ENCODE data around the gene SMIM13. TPM values are rescaled to one million over a fixed set of nuclear protein-coding genes. Genes with fewer than 3 reads are reported as not detected.

SMIM13 gene
- polyA plus RNA-seq, 1 donor (not counting 4 experiments of a cell fraction or from before 2014, with no cell fraction given), result 7.7 TPM

DNA sequence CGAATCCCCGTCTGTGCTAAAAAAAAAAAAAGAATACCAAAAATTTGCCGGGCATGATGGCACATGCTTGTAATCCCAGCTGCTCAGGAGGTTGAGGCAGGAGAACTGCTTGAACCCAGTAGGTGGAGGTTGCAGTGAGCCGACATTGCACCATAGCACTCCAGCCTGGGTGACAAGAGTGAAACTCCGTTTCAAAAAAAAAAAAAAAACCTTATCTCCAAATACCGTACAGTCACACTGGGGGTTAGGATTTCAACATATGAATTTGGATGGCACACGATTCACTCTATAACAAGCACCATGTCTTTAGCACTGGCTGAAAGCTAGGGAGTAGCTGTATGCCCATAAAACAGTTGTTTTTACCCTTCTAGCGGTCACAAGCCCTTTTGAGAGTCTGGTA lies 3.8 kb downstream of the SMIM13 start:
- Histone ChIP-seq H3K9me3 (ENCODE audit: control insufficient read depth, low read depth, low read length) (no peaks in the 10 kb centered on the region), H3K4me1 (ENCODE audit: control insufficient read depth, extremely low read depth, insufficient read depth, low read length) (peaks cover 13% of the 10 kb centered on the region), H2AFZ (ENCODE audit: control insufficient read depth, low read length) (no peak overlapping the region), H3K27me3 (ENCODE audit: control insufficient read depth, extremely low read depth, insufficient read depth, low read length) (no peaks in the 10 kb centered on the region), H3K27ac (ENCODE audit: control insufficient read depth, insufficient read depth, low read length) (no peak overlapping the region), H3K4me2 (ENCODE audit: control insufficient read depth, extremely low read depth, insufficient read depth, low read depth, low read length) (no peak overlapping the region), H3K9me1 (ENCODE audit: control insufficient read depth, extremely low read depth, insufficient read depth, low read length) (no peaks in the 10 kb centered on the region), H3K79me2 (ENCODE audit: control insufficient read depth, insufficient read depth, low read length) (peaks cover 85% of the 10 kb centered on the region), H3K36me3 (ENCODE audit: control insufficient read depth in 2 of 2, extremely low read depth in 1 of 2, insufficient read depth in 2 of 2, low read length in 2 of 2) (peaks cover 0 to 2% of the 10 kb centered on the region in 2 experiments), H3K9ac (ENCODE audit: control insufficient read depth, extremely low read depth, insufficient read depth, low read length) (no peak overlapping the region), H3K4me3 (ENCODE audit: control insufficient read depth in 2 of 3, extremely low read depth in 1 of 3, insufficient read depth in 2 of 3, low read depth in 1 of 3, low read length in 3 of 3) (no peak overlapping the region), H4K20me1 (ENCODE audit: control insufficient read depth, extremely low read depth, insufficient read depth, low read length) (peaks cover 2% of the 10 kb centered on the region)
- dilution Hi-C loops (cut with MboI; ENCODE audit: extremely low pct_ligation_motif_present, low sequenced_read_pairs), result no loop called here
- TF ChIP-seq, protein P1, sequence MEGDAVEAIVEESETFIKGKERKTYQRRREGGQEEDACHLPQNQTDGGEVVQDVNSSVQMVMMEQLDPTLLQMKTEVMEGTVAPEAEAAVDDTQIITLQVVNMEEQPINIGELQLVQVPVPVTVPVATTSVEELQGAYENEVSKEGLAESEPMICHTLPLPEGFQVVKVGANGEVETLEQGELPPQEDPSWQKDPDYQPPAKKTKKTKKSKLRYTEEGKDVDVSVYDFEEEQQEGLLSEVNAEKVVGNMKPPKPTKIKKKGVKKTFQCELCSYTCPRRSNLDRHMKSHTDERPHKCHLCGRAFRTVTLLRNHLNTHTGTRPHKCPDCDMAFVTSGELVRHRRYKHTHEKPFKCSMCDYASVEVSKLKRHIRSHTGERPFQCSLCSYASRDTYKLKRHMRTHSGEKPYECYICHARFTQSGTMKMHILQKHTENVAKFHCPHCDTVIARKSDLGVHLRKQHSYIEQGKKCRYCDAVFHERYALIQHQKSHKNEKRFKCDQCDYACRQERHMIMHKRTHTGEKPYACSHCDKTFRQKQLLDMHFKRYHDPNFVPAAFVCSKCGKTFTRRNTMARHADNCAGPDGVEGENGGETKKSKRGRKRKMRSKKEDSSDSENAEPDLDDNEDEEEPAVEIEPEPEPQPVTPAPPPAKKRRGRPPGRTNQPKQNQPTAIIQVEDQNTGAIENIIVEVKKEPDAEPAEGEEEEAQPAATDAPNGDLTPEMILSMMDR (optimal IDR thresholded peaks at IDR 0.05 in 1 of 3, IDR thresholded peaks at IDR 0.05 in 1 of 3, conservative IDR thresholded peaks at IDR 0.05 in 1 of 3; ENCODE audit: extremely low read depth in 1 of 3, insufficient read depth in 2 of 3, low read length in 3 of 3), result no peak
- no peak for TF ChIP-seq EZH2 (IDR thresholded peaks at IDR 0.05; ENCODE audit: low read length)
- FAIRE-seq (no peak), DNase-seq (ENCODE audit: low read depth, low spot score) (no peak)

DNA sequence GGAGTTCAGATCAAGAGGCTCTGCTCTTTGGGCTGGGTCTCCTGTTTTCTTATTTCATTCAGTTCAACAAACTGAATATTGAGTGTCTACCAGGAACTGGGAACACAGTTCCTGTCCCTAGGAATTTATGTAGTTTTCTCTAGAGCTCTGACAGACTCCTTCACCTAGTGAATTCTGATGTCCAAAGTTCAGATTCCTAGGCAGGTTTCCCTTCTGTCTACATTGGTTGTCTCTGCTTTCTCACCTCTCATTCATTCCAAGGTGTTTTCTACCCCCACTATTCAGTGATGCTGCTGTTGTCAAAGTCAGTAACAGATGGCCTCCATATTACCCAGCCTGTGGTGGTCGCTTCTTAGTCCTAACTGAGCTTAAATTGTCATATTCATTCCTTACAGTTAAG lies 4.4 kb downstream of the SMIM13 start:
- H3K4me3 ChIP-seq (ENCODE audit: control insufficient read depth in 2 of 3, extremely low read depth in 1 of 3, insufficient read depth in 2 of 3, low read depth in 1 of 3, low read length in 3 of 3), result no peak overlapping the region
- peaks cover 0 to 2% of the 10 kb centered on the region in 2 experiments for H3K36me3 ChIP-seq (ENCODE audit: control insufficient read depth in 2 of 2, extremely low read depth in 1 of 2, insufficient read depth in 2 of 2, low read length in 2 of 2)
- H3K27me3 ChIP-seq (ENCODE audit: control insufficient read depth, extremely low read depth, insufficient read depth, low read length), result no peaks in the 10 kb centered on the region
- H3K4me2 ChIP-seq (ENCODE audit: control insufficient read depth, extremely low read depth, insufficient read depth, low read depth, low read length), result no peak overlapping the region
- H3K9ac ChIP-seq (ENCODE audit: control insufficient read depth, extremely low read depth, insufficient read depth, low read length), result no peak overlapping the region
- dilution Hi-C loops (cut with MboI; ENCODE audit: extremely low pct_ligation_motif_present, low sequenced_read_pairs), result no loop called here
- FAIRE-seq, result no peak
- H3K79me2 ChIP-seq (ENCODE audit: control insufficient read depth, insufficient read depth, low read length), result peaks cover 90% of the 10 kb centered on the region
- TF ChIP-seq, protein P1 (optimal IDR thresholded peaks at IDR 0.05 in 1 of 3, IDR thresholded peaks at IDR 0.05 in 1 of 3, conservative IDR thresholded peaks at IDR 0.05 in 1 of 3; ENCODE audit: extremely low read depth in 1 of 3, insufficient read depth in 2 of 3, low read length in 3 of 3), result no peak
- no peak for TF ChIP-seq EZH2 (IDR thresholded peaks at IDR 0.05; ENCODE audit: low read length)
- no peak for DNase-seq (ENCODE audit: low read depth, low spot score)
- H3K27ac ChIP-seq (ENCODE audit: control insufficient read depth, insufficient read depth, low read length), result no peak overlapping the region
- no peak overlapping the region for H2AFZ ChIP-seq (ENCODE audit: control insufficient read depth, low read length)
- peaks cover 2% of the 10 kb centered on the region for H4K20me1 ChIP-seq (ENCODE audit: control insufficient read depth, extremely low read depth, insufficient read depth, low read length)
- H3K4me1 ChIP-seq (ENCODE audit: control insufficient read depth, extremely low read depth, insufficient read depth, low read length), result peaks cover 10% of the 10 kb centered on the region
- H3K9me1 ChIP-seq (ENCODE audit: control insufficient read depth, extremely low read depth, insufficient read depth, low read length), result no peaks in the 10 kb centered on the region
- no peaks in the 10 kb centered on the region for H3K9me3 ChIP-seq (ENCODE audit: control insufficient read depth, low read depth, low read length)

Measured in keratinocyte (primary cell).